Effector memory CD8-positive, alpha-beta T cell (primary cell): ENCODE results near the gene SH3RF3.
"Not testable (repeated sequence)": the region's sequence is repeated elsewhere in the genome, so short reads cannot be mapped to it uniquely, and the experiment has no call there.

Source experiments
- ATAC-seq: fragments of 150-1000 bp; cut with Tn5 transposase; replicated peaks from 2 replicates; pipeline ENCODE4 v1.10.0; 2021; ENCODE audit warnings: mild to moderate bottlenecking, moderate library complexity
- DNase-seq, 3 experiments: peaks; one replicate each; pipeline ENCODE4 v3.0.0; 2021
- H3K27ac Mint-ChIP-seq, 2 donors: one replicate each; pipeline ENCODE4 v1.8.0; 2022; ENCODE audit warnings: mild to moderate bottlenecking in 2 of 2, mixed read lengths in 2 of 2, moderate library complexity in 2 of 2
- H3K27me3 Mint-ChIP-seq, 2 donors: one replicate each; pipeline ENCODE4 v1.8.0; 2022; ENCODE audit warnings: mixed read lengths in 2 of 2
- H3K36me3 Mint-ChIP-seq: one replicate; pipeline ENCODE4 v1.8.0; 2022; ENCODE audit warnings: mild to moderate bottlenecking, moderate library complexity, mixed read lengths; ENCODE audit not compliant: insufficient read depth
- H3K4me1 Mint-ChIP-seq, 2 donors: one replicate each; pipeline ENCODE4 v1.8.0; 2022; ENCODE audit warnings: low read depth in 2 of 2, mixed read lengths in 2 of 2
- H3K4me3 Mint-ChIP-seq, 2 donors: one replicate each; pipeline ENCODE4 v1.8.0; 2022; ENCODE audit warnings: mild to moderate bottlenecking in 2 of 2, mixed read lengths in 2 of 2, moderate library complexity in 2 of 2
- H3K9me3 Mint-ChIP-seq, 2 donors: one replicate each; pipeline ENCODE4 v1.8.0; 2022; ENCODE audit warnings: mixed read lengths in 2 of 2

SH3RF3 gene

DNA sequence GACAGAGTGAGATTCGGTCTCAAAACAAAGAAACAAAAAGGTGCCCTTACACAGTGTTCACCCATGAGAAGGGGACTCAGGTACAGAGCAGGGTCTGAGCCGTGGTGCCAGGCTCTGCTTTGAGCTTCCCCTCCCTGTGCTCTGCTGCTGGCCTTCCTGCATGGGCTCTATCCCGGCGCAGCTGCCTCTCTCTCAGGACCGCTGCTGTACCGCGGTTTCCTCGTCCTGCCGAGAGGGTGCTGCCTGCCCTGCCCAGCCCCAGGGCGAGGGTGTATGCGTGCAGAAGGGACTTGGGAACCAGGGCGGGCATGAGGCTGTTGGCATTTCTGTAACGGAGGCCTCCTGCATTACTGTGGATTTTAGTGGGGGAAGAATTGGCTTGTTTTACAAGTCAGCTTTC lies 30.1 kb downstream of the SH3RF3 start:
- H3K4me1 Mint-ChIP-seq, result peaks cover 0 to 2% of the 10 kb centered on the region in 2 donors
- no peak overlapping the region for H3K27ac Mint-ChIP-seq
- H3K9me3 Mint-ChIP-seq, result no peaks in the 10 kb centered on the region
- ATAC-seq (no peak), DNase-seq (no peak)
- H3K27me3 Mint-ChIP-seq, result peaks cover 38 to 57% of the 10 kb centered on the region in 2 donors
- no peak overlapping the region for H3K4me3 Mint-ChIP-seq
- H3K36me3 Mint-ChIP-seq, result peaks cover 3% of the 10 kb centered on the region

GRCh38 chr2:109160714-109161440 lies 31.9 kb downstream of the SH3RF3 start:
- no peak for DNase-seq
- Mint-ChIP-seq H3K27me3 (peaks cover 38 to 66% of the 10 kb centered on the region in 2 donors), H3K27ac (no peak overlapping the region), H3K4me3 (no peak overlapping the region), H3K4me1 (peaks cover 0 to 2% of the 10 kb centered on the region in 2 donors), H3K36me3 (no peaks in the 10 kb centered on the region), H3K9me3 (no peaks in the 10 kb centered on the region)
- no peak for ATAC-seq

DNA sequence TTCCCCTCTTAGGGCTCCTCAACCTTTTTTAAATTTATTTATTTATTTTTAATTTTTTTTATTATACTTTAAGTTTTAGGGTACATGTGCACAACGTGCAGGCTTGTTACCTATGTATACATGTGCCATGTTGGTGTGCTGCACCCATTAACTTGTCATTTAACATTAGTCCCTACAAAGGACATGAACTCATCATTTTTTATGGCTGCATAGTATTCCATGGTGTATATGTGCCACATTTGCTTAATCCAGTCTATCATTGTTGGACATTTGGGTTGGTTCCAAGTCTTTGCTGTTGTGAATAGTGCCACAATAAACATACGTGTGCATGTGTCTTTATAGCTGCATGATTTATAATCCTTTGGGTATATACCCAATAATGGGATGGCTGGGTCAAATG lies 33.4 kb downstream of the SH3RF3 start:
- ATAC-seq, H3K4me3 Mint-ChIP-seq, H3K4me1 Mint-ChIP-seq, H3K36me3 Mint-ChIP-seq, H3K27ac Mint-ChIP-seq, DNase-seq, H3K9me3 Mint-ChIP-seq: not testable (repeated sequence)
- peaks cover 44 to 71% of the 10 kb centered on the region in 2 donors for H3K27me3 Mint-ChIP-seq

- ATAC-seq, result no peak
- H3K27me3 Mint-ChIP-seq, result peaks cover 47 to 65% of the 10 kb centered on the region in 2 donors
- peaks cover 0 to 2% of the 10 kb centered on the region in 2 donors for H3K4me1 Mint-ChIP-seq
- no peak overlapping the region for H3K4me3 Mint-ChIP-seq
- no peaks in the 10 kb centered on the region for H3K9me3 Mint-ChIP-seq
- H3K27ac Mint-ChIP-seq, result no peak overlapping the region
- no peaks in the 10 kb centered on the region for H3K36me3 Mint-ChIP-seq
- DNase-seq, result no peak
Observed at GRCh38 chr2:109162999-109163398, 34.0 kb downstream of the SH3RF3 start.

- Mint-ChIP-seq H3K9me3 (no peaks in the 10 kb centered on the region), H3K4me3 (no peak overlapping the region), H3K27ac (no peak overlapping the region), H3K36me3 (no peaks in the 10 kb centered on the region), H3K4me1 (peaks cover 0 to 2% of the 10 kb centered on the region in 2 donors), H3K27me3 (peaks cover 49 to 63% of the 10 kb centered on the region in 2 donors)
- ATAC-seq (no peak), DNase-seq (no peak)
Observed at GRCh38 chr2:109164311-109164710, 35.3 kb downstream of the SH3RF3 start.

GRCh38 chr2:109164739-109165221 lies 35.8 kb downstream of the SH3RF3 start:
- no peaks in the 10 kb centered on the region for H3K36me3 Mint-ChIP-seq
- ATAC-seq (no peak), DNase-seq (no peak)
- H3K27me3 Mint-ChIP-seq, result peaks cover 47 to 60% of the 10 kb centered on the region in 2 donors
- H3K9me3 Mint-ChIP-seq, result no peaks in the 10 kb centered on the region
- no peak overlapping the region for H3K27ac Mint-ChIP-seq
- H3K4me3 Mint-ChIP-seq, result no peak overlapping the region
- peaks cover 0 to 2% of the 10 kb centered on the region in 2 donors for H3K4me1 Mint-ChIP-seq

DNA sequence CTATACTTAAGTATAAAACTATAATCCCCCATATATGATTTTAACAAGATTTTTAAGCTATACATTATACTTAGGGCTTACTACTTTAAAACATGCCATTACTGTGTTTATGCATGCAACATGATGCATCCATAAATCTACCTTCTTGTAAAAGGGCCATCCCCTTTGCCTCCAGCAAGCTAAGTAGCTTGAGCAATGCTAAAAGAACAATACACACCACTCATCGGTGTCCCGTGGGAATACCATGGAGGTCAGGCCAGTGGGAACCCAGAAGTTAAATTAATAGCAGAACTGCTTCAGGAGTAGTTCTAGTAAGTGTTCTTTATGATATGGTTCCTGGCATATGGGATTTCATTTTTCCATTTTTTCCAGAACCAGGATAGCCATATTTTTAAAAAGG lies 37.8 kb downstream of the SH3RF3 start:
- H3K9me3 Mint-ChIP-seq, result no peaks in the 10 kb centered on the region
- no peak overlapping the region for H3K27ac Mint-ChIP-seq
- no peaks in the 10 kb centered on the region for H3K36me3 Mint-ChIP-seq
- H3K4me1 Mint-ChIP-seq, result peaks cover 0 to 2% of the 10 kb centered on the region in 2 donors
- ATAC-seq, result no peak
- DNase-seq, result no peak
- H3K27me3 Mint-ChIP-seq, result peaks cover 31 to 41% of the 10 kb centered on the region in 2 donors
- no peak overlapping the region for H3K4me3 Mint-ChIP-seq

DNA sequence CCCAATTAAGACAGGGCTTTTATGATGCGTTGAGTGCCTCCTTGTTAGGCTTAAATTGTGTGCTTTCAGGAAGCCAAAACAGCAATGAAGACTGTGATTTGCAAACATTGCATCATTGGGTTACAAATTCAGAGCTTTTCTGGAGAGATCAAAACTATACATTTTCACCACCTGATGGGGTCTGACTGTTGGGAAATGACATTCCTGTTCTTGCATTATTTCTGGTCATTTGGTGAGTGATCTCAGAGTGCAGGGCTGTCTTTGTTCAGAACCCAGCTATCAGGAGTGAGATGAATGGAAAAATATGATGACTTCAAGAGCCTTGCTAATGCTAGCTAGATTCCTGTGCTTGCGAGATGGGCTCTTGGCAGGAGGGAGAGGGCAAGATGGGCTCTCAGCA lies 39.1 kb downstream of the SH3RF3 start:
- Mint-ChIP-seq H3K4me3 (no peak overlapping the region), H3K27me3 (peaks cover 39 to 53% of the 10 kb centered on the region in 2 donors), H3K36me3 (no peaks in the 10 kb centered on the region), H3K9me3 (no peaks in the 10 kb centered on the region), H3K4me1 (peaks cover 0 to 2% of the 10 kb centered on the region in 2 donors), H3K27ac (no peak overlapping the region)
- ATAC-seq, result no peak
- no peak for DNase-seq

GRCh38 chr2:109168716-109169115 lies 39.7 kb downstream of the SH3RF3 start:
- Mint-ChIP-seq H3K27ac (peak overlapping the region in 1 of 2 donors; percentile 31), H3K36me3 (no peaks in the 10 kb centered on the region), H3K4me1 (peaks cover 0 to 1% of the 10 kb centered on the region in 2 donors), H3K27me3 (peaks cover 43 to 55% of the 10 kb centered on the region in 2 donors), H3K9me3 (no peaks in the 10 kb centered on the region), H3K4me3 (no peak overlapping the region)
- DNase-seq (no peak), ATAC-seq (no peak)

- Mint-ChIP-seq H3K36me3 (no peaks in the 10 kb centered on the region), H3K4me3 (no peak overlapping the region), H3K27ac (no peak overlapping the region), H3K4me1 (peaks cover 0 to 6% of the 10 kb centered on the region in 2 donors), H3K9me3 (no peaks in the 10 kb centered on the region), H3K27me3 (peaks cover 50 to 61% of the 10 kb centered on the region in 2 donors)
- ATAC-seq (no peak), DNase-seq (no peak)
Observed at GRCh38 chr2:109170645-109171044, 41.6 kb downstream of the SH3RF3 start.

DNA sequence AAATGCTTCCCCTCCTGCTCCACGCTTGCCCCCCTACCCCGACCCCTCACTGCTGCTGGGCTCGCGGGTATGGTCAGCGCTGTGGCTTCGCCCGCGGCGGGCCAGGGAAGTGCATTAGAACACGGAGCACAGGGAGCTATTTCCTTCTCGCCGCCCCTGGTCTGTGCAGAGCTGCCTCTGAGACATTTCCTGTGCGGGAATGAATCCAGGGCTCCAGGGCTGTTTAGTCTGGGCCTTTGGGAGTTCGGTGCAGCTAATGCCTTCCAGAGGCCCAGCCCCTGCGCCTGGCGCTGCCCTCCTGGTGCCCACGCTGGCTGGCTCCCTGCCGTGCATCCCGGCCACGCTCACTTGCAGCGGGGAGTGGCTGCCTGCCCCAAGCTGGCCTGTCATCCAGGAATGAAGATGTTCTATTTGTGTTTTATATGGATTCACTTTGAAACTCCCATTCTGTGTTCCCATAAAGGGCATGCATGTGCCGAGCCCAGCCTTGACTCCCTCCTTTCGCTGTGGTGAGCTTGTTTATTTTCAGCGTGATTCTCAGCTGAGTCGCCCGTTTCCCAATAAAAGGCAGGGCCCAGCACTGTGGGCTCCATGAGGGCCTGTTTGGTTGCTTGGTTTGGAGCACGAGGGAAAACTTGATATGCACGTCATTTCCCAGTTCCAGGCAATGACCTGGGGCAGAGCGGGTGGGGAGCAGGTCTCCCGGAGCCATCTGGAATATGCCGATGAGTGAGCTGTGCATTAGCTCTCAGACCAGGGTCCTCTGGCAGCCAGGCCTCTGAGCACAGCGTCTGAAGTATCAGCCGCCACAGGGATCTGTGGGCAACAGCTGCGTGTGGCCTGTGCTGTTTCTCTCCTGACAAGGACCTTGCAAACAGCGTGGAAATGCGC lies 42.7 kb downstream of the SH3RF3 start:
- no peaks in the 10 kb centered on the region for H3K36me3 Mint-ChIP-seq
- H3K9me3 Mint-ChIP-seq, result no peaks in the 10 kb centered on the region
- ATAC-seq (no peak), DNase-seq (no peak)
- peaks cover 0 to 6% of the 10 kb centered on the region in 2 donors for H3K4me1 Mint-ChIP-seq
- peaks cover 53 to 69% of the 10 kb centered on the region in 2 donors for H3K27me3 Mint-ChIP-seq
- H3K27ac Mint-ChIP-seq, result no peak overlapping the region
- H3K4me3 Mint-ChIP-seq, result no peak overlapping the region

DNA sequence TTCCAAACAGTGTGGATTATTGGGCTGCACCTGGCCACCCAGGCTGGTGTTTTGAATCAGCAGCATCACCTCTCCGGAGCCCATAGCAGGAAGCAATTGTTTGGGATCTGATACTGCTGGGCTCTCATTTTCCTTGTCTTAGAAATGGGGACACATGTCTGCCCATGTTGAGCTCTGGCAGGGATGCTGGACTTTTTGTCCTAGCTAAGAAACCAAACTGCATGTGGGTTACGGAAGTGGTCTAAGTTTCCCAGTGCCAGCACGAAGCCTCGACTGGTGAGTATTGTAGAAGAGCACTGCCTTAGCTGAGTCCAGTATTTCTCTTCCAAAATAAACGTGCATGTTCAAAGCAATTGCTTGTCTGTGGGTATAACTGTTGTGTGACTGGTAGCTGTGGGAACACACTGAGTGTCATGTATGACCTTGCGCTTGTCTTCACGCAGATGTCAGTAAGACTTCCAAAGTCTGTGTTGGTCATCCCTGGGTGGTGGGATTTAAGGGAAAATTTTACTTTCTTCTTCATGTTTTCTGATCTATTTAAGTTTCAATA lies 43.6 kb downstream of the SH3RF3 start:
- no peak for DNase-seq
- peaks cover 0 to 6% of the 10 kb centered on the region in 2 donors for H3K4me1 Mint-ChIP-seq
- H3K27ac Mint-ChIP-seq, result no peak overlapping the region
- no peak overlapping the region for H3K4me3 Mint-ChIP-seq
- no peaks in the 10 kb centered on the region for H3K36me3 Mint-ChIP-seq
- ATAC-seq, result no peak
- peaks cover 53 to 68% of the 10 kb centered on the region in 2 donors for H3K27me3 Mint-ChIP-seq
- H3K9me3 Mint-ChIP-seq, result no peaks in the 10 kb centered on the region

DNA sequence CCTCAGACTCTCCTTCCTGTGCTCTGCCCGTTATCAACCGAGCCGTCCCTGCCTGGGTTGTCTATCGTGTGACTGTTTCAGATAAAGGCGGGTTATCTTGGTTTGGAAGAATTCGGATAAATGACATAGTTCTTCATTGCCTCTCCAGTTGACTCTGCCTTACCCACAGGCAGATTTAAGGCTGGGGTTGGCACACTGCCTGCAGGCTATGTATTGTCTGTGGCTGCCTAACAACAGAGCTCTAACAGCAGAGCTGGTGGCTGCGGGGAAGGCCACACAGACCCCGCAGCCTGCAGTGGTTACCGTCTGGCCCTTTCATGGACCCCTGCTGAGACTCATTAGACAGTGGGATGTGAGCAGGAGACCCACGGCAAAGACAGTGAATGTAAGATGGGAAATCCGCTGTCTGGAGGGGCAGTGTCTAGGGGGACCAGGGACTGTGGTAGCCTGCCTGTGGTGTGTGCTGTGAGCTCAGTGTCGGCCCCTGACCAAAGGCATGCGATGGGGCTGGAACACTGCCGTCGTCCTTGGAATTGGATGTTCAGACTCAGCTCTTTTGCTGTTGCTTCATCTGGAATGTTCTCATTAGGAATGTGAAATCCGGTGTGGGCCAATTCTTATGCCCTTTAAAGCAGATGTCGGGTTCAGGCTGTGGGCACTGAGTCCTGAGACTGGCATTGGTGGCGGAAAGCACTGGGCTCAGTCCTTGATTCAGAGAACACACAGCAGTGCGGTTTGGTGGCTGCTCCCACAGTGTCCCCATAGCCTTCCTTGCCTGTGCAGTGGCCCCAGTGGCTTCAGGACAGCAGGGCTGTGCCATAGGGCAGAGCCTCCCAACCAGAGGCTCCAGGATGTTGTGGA lies 44.5 kb downstream of the SH3RF3 start:
- no peak overlapping the region for H3K4me3 Mint-ChIP-seq
- H3K27me3 Mint-ChIP-seq, result peaks cover 44 to 64% of the 10 kb centered on the region in 2 donors
- H3K27ac Mint-ChIP-seq, result no peak overlapping the region
- ATAC-seq, result no peak
- no peak for DNase-seq
- H3K9me3 Mint-ChIP-seq, result no peaks in the 10 kb centered on the region
- H3K4me1 Mint-ChIP-seq, result peaks cover 0 to 6% of the 10 kb centered on the region in 2 donors
- no peaks in the 10 kb centered on the region for H3K36me3 Mint-ChIP-seq
